ENCODE measurements around the gene CGNL1.

- TF ChIP-seq POLR2A (IDR thresholded peaks at IDR 0.05) (no peak), CTCF (IDR thresholded peaks at IDR 0.05) (no peak), POLR2AphosphoS5 (IDR thresholded peaks at IDR 0.05) (no peak), EP300 (IDR thresholded peaks at IDR 0.05) (no peak)
These were observed 176.5 kb downstream of the CGNL1 start for GRCh38 chr15:57552678-57553334.
